Pancreas (tissue), 10 donors: ENCODE measurements around the gene SNED1. TPM values are rescaled to one million over a fixed set of nuclear protein-coding genes. Genes with fewer than 3 reads are reported as not detected.

Experiments used
- ATAC-seq, 4 donors: fragments of 200-7000 bp; cut with Tn5 transposase; one replicate each; pipeline versions ENCODE4 v1.8.0 to v1.9.1; 2020; ENCODE audit warnings: mild to moderate bottlenecking in 4 of 4, moderate library complexity in 4 of 4
- DNase-seq, 6 donors: peaks; one replicate each; pipeline ENCODE4 v3.0.0-alpha.2; 2020
- FAIRE-seq: peaks from 2 replicates; lab custom pipeline; 2012; peaks lifted over from hg19 to GRCh38; lab: Jason Lieb, UNC
- H3K27ac ChIP-seq, 4 donors: fragments of 200-600 bp; sonication (generic); 1 replicate in 3 of 4; 2 replicates in 1 of 4; pipeline versions ENCODE4 v1.5.0 to v1.8.0; 2020
- H3K27me3 ChIP-seq, 4 donors: fragments of 200-600 bp; one replicate each; pipeline ENCODE4 v1.8.0; 2021
- H3K36me3 ChIP-seq, 3 donors: fragments of 200-600 bp; sonication (generic) in 1 of 3; one replicate each; pipeline versions ENCODE4 v1.5.0 to v1.8.0; 2020 to 2021
- H3K4me1 ChIP-seq, 3 donors: fragments of 200-600 bp; one replicate each; pipeline ENCODE4 v1.8.0; 2021
- H3K4me3 ChIP-seq, 4 donors: fragments of 200-600 bp; sonication (generic) in 2 of 4; one replicate each; pipeline versions ENCODE4 v1.5.0 to v1.8.0; 2020 to 2021
- H3K9me3 ChIP-seq, 4 donors: fragments of 200-600 bp; one replicate each; pipeline ENCODE4 v1.8.0; 2021
- CTCF ChIP-seq, 4 donors: fragments of 200-600 bp; sonication (generic) in 3 of 4; IDR thresholded peaks; one replicate each; pipeline versions ENCODE4 v1.5.0 to v1.8.0; 2021; ENCODE audit warnings: antibody characterized with exemption in 4 of 4
- WGBS, 2 donors: extraction: QIAGEN DNeasy Blood & Tissue Kit; methylation state at CpG; one replicate each; pipeline ENCODE4 v1.1.7; 2013; 5-methylcytosine and 5-hydroxymethylcytosine counted together
- intact Hi-C, 3 donors: fragments of 100-400 bp; cut with DNase I; formaldehyde crosslinking; loops; one replicate each; pipeline versions ENCODE4 v1.11.1 to v1.14.2; 2022
- polyA plus RNA-seq, 2 donors: library from polyadenylated mRNA; stranded (reverse); fragments of 200-250 nt; gene quantifications; one replicate each; pipeline ENCODE4 v1.2.3, GENCODE V29; 2013
- total RNA-seq, 6 donors: library from RNA; stranded (reverse); fragmentation: NEBNext Ultra II Directional in 4 of 6; extraction: Animal tissue kit (Norgen Biotek cat#: 25700) in 4 of 6; gene quantifications; one replicate each; pipeline versions ENCODE4 v1.2.1 to v1.2.4, GENCODE V29; 2021 to 2023
- donor health status: healthy with polysubstance abuse.
- donor health status: DM: no; HTN: no; CAD: no; lungs with moderate emphysema.
- donor health status: DM: no; HTN: no; CAD: no.
- donor health status: control.
- donor health status: control.
- donor health status: Bipolar disorder and iron deficiency.
- donor health status: DM: yes; HTN: yes; CAD: no.
- donor health status: DM: no; HTN: no; CAD: no.
- donor health status: DM: no; HTN: no; CAD: no.
- donor health status: DM: yes; HTN: yes; CAD: no.

Gene SNED1
- total and polyA plus RNA-seq, 8 donors: 6.6 to 19.2 (median 10.0) TPM

GRCh38 chr2:240994171-240994896 is 4.1 kb upstream of the SNED1 start:
- DNase-seq (peak in 3 of 6 donors; percentile 10 to 52 (median 26)), FAIRE-seq (no peak), ATAC-seq (no peak)
- TF ChIP-seq CTCF (IDR thresholded peaks at IDR 0.05): no peak
- Histone ChIP-seq H3K27me3 (no peaks in the 10 kb centered on the region), H3K4me1 (peaks cover 17 to 21% (median 20%) of the 10 kb centered on the region in 3 donors), H3K4me3 (no peak overlapping the region), H3K9me3 (no peaks in the 10 kb centered on the region), H3K27ac (no peak overlapping the region), H3K36me3 (no peaks in the 10 kb centered on the region)
- intact Hi-C loops: no loop called here
- 53 to 54% methylated on average over 16 of the region's 16 CpGs for whole genome bisulfite sequencing, 2 donors

GRCh38 chr2:240995041-240996021 is 3.1 kb upstream of the SNED1 start:
- TF ChIP-seq CTCF (IDR thresholded peaks at IDR 0.05): no peak
- peaks cover 17 to 25% (median 20%) of the 10 kb centered on the region in 3 donors for H3K4me1 ChIP-seq
- no peak overlapping the region for H3K4me3 ChIP-seq
- no peaks in the 10 kb centered on the region for H3K27me3 ChIP-seq
- WGBS, 2 donors: 78 to 79% methylated on average over 24 of the region's 24 CpGs
- FAIRE-seq (no peak), DNase-seq (peak in 4 of 6 donors; percentile 12 to 37 (median 26)), ATAC-seq (no peak)
- intact Hi-C loops: no loop called here
- H3K27ac ChIP-seq: peak overlapping the region in 3 of 4 donors; percentile 34 to 42 (median 36)
- no peaks in the 10 kb centered on the region for H3K9me3 ChIP-seq
- no peaks in the 10 kb centered on the region for H3K36me3 ChIP-seq

- WGBS, 2 donors: 77 to 78% methylated on average over 19 of the region's 19 CpGs
- Histone ChIP-seq H3K4me1 (peaks cover 15 to 25% (median 20%) of the 10 kb centered on the region in 3 donors), H3K36me3 (no peaks in the 10 kb centered on the region), H3K9me3 (no peaks in the 10 kb centered on the region), H3K27ac (peak overlapping the region; percentile 31 to 65 (median 39)), H3K27me3 (no peaks in the 10 kb centered on the region), H3K4me3 (no peak overlapping the region)
- DNase-seq (peak in 4 of 6 donors; percentile 13 to 75 (median 50)), FAIRE-seq (no peak), ATAC-seq (no peak)
- no peak for TF ChIP-seq CTCF (IDR thresholded peaks at IDR 0.05)
- intact Hi-C loops: no loop called here
Observed at GRCh38 chr2:240996161-240996833, 2.1 kb upstream of the SNED1 start.

- Histone ChIP-seq H3K4me3 (no peak overlapping the region), H3K9me3 (no peaks in the 10 kb centered on the region), H3K27me3 (no peaks in the 10 kb centered on the region), H3K27ac (peak overlapping the region in 2 of 4 donors; percentile 31 to 42), H3K36me3 (no peaks in the 10 kb centered on the region), H3K4me1 (peaks cover 13 to 25% (median 20%) of the 10 kb centered on the region in 3 donors)
- TF ChIP-seq CTCF (IDR thresholded peaks at IDR 0.05): no peak
- WGBS, 2 donors: 68 to 76% methylated on average over 13 of the region's 13 CpGs
- no peak for FAIRE-seq
- ATAC-seq: no peak
- peak in 2 of 6 donors; percentile 11 to 36 for DNase-seq
- intact Hi-C loops: no loop called here
Observed at GRCh38 chr2:240996834-240997140, 1.6 kb upstream of the SNED1 start.
